ENCODE measurements around the gene FRS2.

GRCh38 chr12:69619050-69619449, 148.9 kb downstream of the FRS2 start:
- no peak for TF ChIP-seq POLR2A (IDR thresholded peaks at IDR 0.05)
- no peak for TF ChIP-seq CTCF (IDR thresholded peaks at IDR 0.05)

Measured in gastroesophageal sphincter (tissue), 3 donors.